Measurements from ENCODE around the gene C10orf53.

Gene C10orf53

DNA sequence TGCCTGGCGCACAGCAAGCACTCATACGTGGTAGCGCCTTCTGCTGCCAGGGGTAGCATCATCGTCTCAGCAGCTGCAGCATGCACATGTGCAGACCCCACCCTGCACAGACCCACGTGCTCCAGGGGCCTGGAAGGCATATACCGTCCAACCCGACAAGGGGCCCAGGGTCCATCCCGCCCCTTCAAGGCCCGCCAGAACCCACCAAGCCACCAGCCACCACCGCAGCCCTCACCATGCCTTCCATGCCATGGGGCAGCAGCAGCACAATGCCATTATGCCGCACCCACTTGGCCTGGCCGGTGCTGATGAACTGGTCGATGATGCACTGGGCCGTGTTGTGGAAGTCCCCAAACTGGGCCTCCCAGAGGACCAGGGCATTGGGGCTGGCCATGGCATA is 60.0 kb downstream of the C10orf53 start:
- DNase-seq: no peak

DNA sequence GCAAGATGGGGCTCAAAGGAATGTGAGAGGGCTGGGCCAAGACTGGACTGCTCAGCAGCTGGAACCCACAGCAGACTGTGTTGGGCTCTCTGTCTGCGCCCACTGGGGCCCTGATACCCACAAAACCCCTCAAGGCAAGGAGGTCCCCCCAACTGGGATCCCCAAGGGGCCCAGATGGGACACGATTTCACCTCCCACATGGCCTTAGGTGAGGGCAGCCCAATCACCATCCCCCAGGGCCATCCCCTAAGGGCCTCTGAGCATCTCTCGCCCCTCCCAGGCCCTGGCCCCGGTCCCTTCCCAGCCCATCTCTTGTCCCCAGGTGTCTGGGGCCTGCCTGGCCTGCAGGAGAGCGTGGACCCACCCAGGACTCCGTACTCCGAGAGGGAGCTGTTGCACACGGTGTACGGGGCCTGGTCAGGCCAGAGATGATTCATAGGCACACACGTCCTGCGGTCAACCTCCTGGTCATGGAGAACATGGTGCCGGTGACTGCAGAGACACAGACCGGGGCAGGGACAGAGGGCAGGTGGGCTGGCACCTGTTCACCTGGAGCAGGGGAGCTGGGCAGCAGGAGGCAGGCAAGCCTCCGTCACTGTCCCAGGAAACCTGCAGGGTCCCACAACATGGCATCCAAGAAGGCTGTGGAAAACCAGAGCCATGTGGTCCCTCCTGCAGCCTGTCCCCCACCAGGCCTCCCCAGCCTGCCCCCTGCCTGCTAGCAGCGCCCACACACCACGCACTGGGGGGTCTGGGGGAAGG is 61.1 kb downstream of the C10orf53 start:
- DNase-seq: no peak

DNA sequence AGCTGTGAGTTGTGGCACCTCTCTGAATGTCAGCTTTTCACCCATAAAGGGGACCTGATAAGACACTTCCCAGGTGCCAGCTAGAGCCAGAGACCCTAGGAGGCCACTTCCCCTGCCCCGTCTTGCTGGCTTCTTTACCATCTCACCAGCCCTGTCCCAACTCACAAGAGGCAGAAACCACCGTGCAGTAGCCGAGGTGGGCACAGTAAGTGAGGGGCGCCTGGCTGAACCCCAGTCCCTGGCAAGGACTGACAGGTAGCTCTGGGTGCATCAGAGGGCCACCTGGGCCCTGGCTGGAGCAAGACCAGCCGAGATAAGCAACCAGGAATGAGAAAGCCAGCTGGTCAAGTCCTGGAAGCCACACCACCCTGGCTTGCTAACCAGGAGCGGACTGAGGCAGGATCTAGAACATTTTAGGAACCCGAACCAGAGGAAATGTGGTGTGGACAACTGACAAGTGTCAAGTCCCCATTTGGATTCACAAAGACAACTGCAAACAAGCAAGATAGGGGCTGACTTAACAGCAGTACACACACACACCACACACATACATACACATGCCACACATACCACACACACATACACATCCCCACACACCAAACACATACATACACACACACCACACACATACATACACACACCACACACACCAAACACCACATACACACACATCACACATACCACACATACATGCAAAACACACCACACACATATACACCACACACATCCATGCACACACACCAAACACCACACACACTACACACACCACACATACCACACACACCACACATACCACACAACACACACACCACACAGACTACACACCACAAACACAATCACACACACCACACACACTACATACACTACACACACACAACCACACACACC is 61.9 kb downstream of the C10orf53 start:
- no peak for DNase-seq

DNA sequence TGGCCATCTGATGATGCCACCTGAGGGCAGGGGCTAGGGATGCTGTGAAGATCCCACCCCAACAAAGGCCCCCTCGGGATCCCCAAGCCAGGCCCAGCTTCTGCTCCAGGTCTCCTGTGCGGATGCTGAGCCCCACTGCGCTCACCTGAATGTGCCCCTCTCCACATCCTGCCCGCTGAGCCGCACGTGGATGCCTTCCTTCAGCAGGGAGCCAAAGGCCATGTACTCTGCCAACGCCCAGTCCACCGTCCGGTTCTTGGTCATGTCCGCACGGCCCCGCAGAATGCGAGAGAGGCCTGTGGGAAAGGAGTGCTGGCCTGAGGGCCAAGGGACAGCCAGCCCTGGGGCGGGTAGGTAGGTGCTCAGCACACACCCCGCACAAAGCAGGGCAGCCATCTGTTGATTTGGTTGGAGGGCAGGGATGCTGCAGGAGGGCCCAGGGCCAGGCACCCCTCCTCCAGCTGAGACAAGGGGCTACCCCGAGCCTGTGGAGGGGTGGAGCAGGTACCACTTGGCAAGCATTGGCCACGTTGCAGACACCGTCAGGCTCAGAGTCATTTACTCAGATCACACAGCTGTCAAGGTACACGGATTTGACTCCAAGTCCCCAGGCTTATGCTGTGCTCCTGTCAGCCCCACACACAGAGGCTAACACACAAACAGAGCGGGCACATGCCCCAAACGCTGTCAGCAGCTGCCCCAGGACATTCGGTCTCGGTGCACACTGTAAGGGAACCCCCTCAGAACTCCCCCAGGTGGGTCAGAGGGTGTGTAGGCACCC is 63.4 kb downstream of the C10orf53 start:
- DNase-seq: no peak

DNA sequence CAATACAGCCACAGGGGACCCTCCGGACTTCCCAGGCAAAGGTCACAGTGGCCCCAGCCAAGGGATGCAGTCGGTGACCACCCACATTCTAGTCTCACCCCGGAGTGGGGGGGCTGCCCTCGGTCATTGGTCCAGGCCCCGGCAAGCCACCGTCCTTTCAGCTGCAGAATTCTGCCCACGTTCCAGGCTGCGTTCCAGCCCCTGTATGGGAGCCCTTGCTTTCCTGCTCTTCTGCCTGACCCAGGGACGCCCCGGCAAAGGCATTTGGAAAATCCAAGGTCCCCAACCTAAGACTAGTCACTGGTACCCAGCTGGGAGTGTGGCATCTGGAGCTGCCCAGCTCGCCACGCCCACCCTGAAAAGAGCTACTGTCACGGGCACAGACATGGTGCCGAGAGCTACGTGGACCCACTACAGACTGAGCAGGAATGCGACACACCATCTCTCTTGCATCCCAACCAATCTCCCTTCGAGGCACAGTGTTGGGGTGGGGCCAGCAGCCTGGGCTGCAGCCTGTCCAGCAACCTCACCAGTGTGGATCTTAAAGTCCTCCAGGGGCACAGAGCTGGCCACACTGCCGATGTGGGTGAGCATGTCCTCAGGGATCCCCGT is 64.1 kb downstream of the C10orf53 start:
- DNase-seq: no peak

DNA sequence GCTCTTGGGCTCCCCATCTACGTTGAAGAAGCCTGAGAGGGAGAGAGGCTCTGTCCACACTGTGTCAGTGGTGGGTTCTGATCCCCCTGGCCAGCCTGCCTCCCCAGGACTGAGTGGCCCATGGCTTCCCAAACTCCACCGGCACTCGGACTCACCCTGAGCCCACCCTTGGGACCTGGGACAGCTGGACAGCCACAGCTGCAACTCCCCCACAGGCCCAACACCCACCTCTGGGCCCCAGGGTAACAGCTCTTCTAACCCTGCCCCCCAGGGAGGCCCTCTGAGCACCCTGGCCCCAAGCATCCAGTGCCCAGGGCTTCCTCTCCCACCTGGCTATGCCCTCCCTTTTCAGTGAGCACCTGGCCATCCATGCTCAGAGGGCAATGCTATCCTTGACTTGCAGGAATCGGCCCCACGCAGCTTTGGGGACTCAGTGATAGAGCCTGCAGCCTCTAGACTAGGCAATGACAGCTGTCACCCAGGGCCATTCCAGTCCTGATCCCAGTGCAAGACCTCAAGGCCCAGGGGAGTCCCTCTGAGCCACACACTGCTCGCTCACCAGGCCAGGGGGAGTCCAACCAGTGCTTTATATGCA is 64.7 kb downstream of the C10orf53 start:
- no peak for DNase-seq

DNA sequence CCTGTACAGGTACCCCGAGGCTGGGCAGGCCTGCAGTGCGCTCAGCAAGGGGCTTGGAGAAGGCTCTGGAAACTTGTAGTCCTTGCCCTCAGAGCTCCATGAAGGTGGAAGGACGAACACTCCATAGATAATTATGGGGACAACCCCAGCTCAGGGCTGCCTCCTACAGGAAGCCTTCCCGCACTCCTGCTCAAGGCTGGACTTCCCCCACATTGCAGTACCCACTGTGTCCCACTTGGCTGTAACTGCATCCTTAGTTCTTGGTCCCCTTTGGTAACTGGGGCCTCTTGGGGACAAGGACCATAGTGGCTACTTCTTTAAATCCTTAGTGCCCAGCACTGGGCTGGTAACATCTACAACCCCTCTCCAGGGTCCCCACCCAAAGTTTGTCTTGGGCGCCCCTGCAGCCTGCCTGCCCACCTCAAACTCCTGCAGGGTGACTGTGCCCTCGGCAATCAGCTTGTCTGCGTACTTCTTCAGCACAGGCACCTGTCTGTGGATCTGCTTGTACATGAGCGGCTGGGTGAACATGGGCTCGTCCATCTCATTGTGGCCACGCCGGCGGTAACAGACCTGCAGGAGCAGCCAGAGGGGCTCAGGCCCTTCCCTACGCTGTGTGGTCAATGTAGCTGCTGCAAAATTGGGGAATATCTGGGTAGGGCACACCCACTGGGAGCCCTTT is 65.6 kb downstream of the C10orf53 start:
- DNase-seq: no peak

DNA sequence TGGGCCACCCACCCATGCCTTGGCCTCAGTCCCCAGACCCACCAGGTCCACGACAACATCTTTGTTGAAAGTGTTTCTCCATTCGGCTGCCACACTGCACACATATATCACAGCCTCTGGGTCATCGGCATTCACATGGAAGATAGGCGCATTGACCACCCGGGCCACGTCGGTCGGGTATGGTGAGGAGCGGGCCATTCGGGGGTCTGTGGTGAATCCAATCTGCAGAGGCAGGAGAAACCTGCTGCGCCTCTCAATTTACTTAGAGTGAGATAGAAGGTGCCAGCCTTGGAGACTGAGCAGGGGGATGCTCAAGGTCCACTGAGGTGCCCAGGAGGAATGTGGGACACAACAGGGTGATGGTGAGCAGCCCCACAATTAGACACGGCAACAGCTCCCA is 66.3 kb downstream of the C10orf53 start:
- no peak for DNase-seq

DNA sequence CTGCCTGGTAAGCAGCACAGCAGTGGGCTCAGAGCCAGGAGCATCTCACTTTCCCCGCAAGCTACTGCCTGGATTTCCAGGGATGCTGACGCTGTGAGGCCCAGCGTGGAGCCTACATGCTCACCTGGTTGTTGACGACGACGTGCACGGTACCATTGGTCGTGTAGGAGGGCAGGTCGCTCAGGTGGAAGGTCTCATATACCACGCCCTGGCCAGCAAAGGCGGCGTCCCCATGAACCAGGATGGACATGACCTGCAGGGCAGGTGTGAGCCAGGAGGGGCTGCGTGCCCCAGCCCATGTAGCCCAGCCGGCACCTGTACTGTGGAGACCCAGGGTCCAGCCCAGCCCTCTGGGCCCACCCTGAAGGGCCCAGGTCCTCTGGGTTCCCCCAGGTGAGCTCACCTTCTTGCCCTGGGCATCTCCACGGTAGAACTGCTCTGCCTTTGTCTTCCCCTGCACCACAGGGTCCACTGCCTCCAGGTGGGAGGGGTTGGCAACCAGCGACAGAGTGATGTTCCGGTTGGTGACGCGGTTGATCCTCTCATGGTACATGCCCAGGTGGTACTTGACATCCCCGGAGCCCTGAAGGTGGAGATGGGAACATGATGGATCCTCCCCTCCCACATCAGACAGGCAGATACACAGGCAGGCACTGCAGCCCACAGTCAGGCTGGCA is 67.3 kb downstream of the C10orf53 start:
- DNase-seq: no peak

All from OCI-M1 (cell line).